CD8-positive, alpha-beta memory T cell (primary cell): ENCODE results near the gene LZTS2. TPM values are rescaled to one million over a fixed set of nuclear protein-coding genes. Genes with fewer than 3 reads are reported as not detected.

Experiments
- CTCF ChIA-PET: fragments of 350-600 bp; sonication (Branson Sonifier 250); formaldehyde crosslinking; loops from one replicate; lab custom pipeline; 2021; ENCODE audit warnings: antibody characterized with exemption; lab: Charles Lee
- POLR2A ChIA-PET: fragments of 350-600 bp; sonication (Branson Sonifier 250); formaldehyde crosslinking; loops from one replicate; lab custom pipeline; 2021; ENCODE audit warnings: antibody characterized with exemption; lab: Charles Lee
- DNase-seq, 5 donors: peaks; one replicate each; pipeline versions ENCODE4 v3.0.0 to v3.0.0-alpha.2; 2020 to 2022; ENCODE audit warnings: mixed read lengths in 1 of 5
- H3K27ac ChIP-seq: one replicate; pipeline ENCODE4 v1.7.0; 2013; ENCODE audit warnings: low read depth, mild to moderate bottlenecking, low read length, moderate library complexity
- H3K27me3 ChIP-seq: 2 replicates; pipeline ENCODE4 v1.7.0; 2013; ENCODE audit warnings: low read length, mild to moderate bottlenecking; ENCODE audit not compliant: insufficient read depth, poor library complexity, severe bottlenecking
- H3K36me3 ChIP-seq: 2 replicates; pipeline ENCODE4 v1.7.0; 2013; ENCODE audit warnings: mild to moderate bottlenecking, low read length, moderate library complexity; ENCODE audit not compliant: insufficient read depth
- H3K4me1 ChIP-seq: 2 replicates; pipeline ENCODE4 v1.7.0; 2013; ENCODE audit warnings: mild to moderate bottlenecking, low read length, moderate library complexity; ENCODE audit not compliant: insufficient read depth
- H3K4me3 ChIP-seq: 2 replicates; pipeline ENCODE4 v1.7.0; 2013; ENCODE audit warnings: mild to moderate bottlenecking, low read length
- H3K9me3 ChIP-seq: 2 replicates; pipeline ENCODE4 v1.7.0; 2013; ENCODE audit warnings: mild to moderate bottlenecking, low read length
- H3K27ac Mint-ChIP-seq, 8 donors: one replicate each; pipeline ENCODE4 v1.8.0; 2020 to 2021; ENCODE audit warnings: mixed read lengths in 8 of 8, mild to moderate bottlenecking in 6 of 8, inconsistent platforms in 3 of 8, moderate library complexity in 3 of 8
- H3K27me3 Mint-ChIP-seq, 2 donors: one replicate each; pipeline ENCODE4 v1.8.0; 2020 to 2021; ENCODE audit warnings: mixed read lengths in 2 of 2, mild to moderate bottlenecking in 1 of 2, moderate library complexity in 1 of 2
- H3K36me3 Mint-ChIP-seq, 3 donors: one replicate each; pipeline ENCODE4 v1.8.0; 2020 to 2021; ENCODE audit warnings: mixed read lengths in 3 of 3, inconsistent platforms in 1 of 3, mild to moderate bottlenecking in 1 of 3
- H3K4me1 Mint-ChIP-seq, 3 donors: one replicate each; pipeline ENCODE4 v1.8.0; 2020 to 2021; ENCODE audit warnings: mixed read lengths in 3 of 3, inconsistent platforms in 1 of 3, mild to moderate bottlenecking in 1 of 3
- H3K4me3 Mint-ChIP-seq, 7 donors: one replicate each; pipeline ENCODE4 v1.8.0; 2020 to 2021; ENCODE audit warnings: mixed read lengths in 7 of 7, mild to moderate bottlenecking in 6 of 7, moderate library complexity in 4 of 7, inconsistent platforms in 2 of 7
- H3K9me3 Mint-ChIP-seq, 5 donors: one replicate each; pipeline ENCODE4 v1.8.0; 2020 to 2022; ENCODE audit warnings: mixed read lengths in 5 of 5, mild to moderate bottlenecking in 3 of 5, moderate library complexity in 2 of 5, inconsistent platforms in 1 of 5
- polyA plus RNA-seq: library from polyadenylated mRNA; unstranded; fragments of 300-500 nt; fragmentation: Illumina TruSeq; gene quantifications from one replicate; pipeline ENCODE4 v1.2.3, GENCODE V29; 2021
- total RNA-seq, 2 experiments: library from RNA; stranded (reverse); gene quantifications; one replicate each; pipeline ENCODE4 v1.2.3, GENCODE V29; 2021

LZTS2 gene
- total and polyA plus RNA-seq, 3 experiments from 2014 or later, result 10.9 to 19.7 (median 11.5) TPM

DNA sequence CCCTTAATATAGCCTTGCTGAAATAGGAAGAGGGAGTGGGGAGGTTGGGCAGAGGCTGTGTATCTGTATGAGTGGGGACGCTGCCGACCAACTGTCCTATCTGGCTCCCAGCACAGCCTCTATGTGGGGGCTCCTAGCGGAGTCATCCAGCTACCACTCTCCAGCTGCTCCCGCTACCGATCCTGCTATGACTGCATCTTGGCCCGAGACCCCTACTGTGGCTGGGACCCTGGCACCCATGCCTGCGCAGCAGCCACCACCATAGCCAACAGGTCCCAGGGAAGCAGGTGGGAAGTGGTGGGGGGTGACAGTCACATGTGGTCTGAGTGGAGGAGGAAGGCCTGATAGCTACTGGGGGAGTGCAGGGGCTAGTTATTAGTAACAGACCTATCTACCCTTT, 18.9 kb upstream of the LZTS2 start:
- Histone ChIP-seq H3K9me3 (no peaks in the 10 kb centered on the region), H3K36me3 (peaks cover 4% of the 10 kb centered on the region), H3K27ac (no peak overlapping the region), H3K4me3 (no peak overlapping the region), H3K27me3 (no peaks in the 10 kb centered on the region), H3K4me1 (peaks cover 2% of the 10 kb centered on the region)
- H3K4me3 Mint-ChIP-seq, result no peak overlapping the region
- no peak for DNase-seq
- POLR2A ChIA-PET, result no interaction called here
- peaks cover 5 to 10% (median 5%) of the 10 kb centered on the region in 3 donors for H3K4me1 Mint-ChIP-seq
- no peaks in the 10 kb centered on the region for H3K27me3 Mint-ChIP-seq
- H3K9me3 Mint-ChIP-seq, result no peaks in the 10 kb centered on the region
- H3K36me3 Mint-ChIP-seq, result peaks cover 0 to 57% (median 14%) of the 10 kb centered on the region in 3 donors
- no peak overlapping the region for H3K27ac Mint-ChIP-seq
- CTCF ChIA-PET, result interaction anchor here (0.9 kb wide), 1 partner anchor 34 kb away, joined by 5 read pairs; no protein-coding TSS in a partner anchor

DNA sequence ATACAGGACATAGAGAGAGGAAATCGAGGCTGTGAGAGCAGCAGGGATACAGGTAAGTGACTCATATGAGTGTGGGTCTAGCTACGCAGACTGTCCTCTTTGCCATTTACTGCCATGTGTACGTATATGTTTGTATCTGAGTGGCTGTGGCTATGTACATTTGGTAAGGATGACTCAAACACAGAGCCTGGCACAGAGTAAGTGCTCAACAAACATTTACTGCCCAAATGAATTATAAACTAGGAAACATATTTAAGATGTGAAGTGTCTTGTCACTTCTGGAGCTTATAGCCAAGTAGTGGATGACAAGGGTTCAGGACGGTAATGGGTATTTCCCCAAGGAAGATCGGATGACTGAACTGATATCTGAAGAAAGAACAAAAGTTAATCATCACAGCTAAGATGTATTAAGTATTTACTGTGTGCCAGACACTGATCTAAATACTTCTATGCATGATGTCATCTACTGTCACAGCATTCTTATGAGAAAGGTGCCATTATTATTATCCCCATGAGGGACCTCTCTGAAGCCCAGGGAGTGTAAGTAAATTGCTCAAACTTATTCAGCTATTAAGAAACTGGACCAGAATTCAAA, 18.3 kb upstream of the LZTS2 start:
- Histone ChIP-seq H3K27me3 (no peaks in the 10 kb centered on the region), H3K9me3 (no peaks in the 10 kb centered on the region), H3K36me3 (peaks cover 4% of the 10 kb centered on the region), H3K4me3 (no peak overlapping the region), H3K27ac (no peak overlapping the region), H3K4me1 (peaks cover 8% of the 10 kb centered on the region)
- Mint-ChIP-seq H3K27ac (no peak overlapping the region), H3K36me3 (peaks cover 0 to 61% (median 14%) of the 10 kb centered on the region in 3 donors), H3K4me3 (peak overlapping the region in 1 of 7 donors; percentile 19), H3K4me1 (peaks cover 11 to 16% (median 11%) of the 10 kb centered on the region in 3 donors), H3K27me3 (no peaks in the 10 kb centered on the region), H3K9me3 (no peaks in the 10 kb centered on the region)
- ChIA-PET POLR2A (no interaction called here), CTCF (interaction anchor here (0.8 to 1.1 kb wide), 3 partner anchors 13 to 33 kb away, joined by 3 to 5 read pairs (median 3); partner anchors contain the start of gene SEMA4G)
- DNase-seq, result no peak

DNA sequence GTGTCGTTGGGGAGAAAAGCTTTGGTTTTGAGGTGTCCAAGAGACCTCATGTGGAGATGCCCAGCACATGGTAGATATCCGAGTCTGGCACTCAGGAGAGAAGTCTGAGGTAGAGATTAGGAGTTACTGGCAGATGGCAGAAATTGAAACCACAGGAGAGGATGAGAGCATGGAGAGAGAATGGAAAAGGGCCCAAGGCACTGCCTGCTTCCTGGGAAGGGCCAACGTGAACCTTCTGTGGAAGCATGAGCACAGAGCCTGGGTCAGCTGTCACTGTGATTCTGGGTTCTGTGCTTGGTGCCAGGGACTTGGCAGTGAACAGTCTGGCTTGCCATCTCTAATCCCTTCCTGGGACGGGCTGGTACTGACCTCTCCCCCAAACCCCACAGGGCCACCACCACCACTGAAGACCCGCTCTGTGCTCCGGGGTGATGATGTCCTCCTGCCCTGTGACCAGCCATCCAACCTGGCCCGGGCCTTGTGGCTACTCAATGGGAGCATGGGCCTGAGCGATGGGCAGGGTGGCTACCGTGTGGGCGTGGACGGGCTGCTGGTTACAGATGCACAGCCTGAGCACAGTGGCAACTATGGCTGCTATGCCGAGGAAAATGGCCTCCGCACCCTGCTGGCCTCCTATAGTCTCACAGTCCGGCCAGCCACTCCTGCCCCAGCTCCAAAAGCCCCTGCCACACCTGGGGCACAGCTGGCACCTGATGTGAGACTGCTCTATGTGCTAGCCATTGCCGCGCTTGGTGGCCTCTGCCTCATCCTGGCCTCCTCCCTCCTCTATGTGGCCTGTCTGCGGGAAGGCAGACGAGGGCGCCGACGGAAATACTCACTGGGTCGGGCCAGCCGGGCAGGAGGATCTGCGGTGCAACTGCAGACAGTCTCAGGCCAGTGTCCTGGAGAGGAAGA, 16.4 kb upstream of the LZTS2 start:
- H3K27ac Mint-ChIP-seq, result no peak overlapping the region
- no peak for DNase-seq
- ChIA-PET CTCF (interaction anchor here (1.6 kb wide), 1 partner anchor 14 kb away, joined by 9 read pairs; no protein-coding TSS in a partner anchor), POLR2A (no interaction called here)
- Histone ChIP-seq H3K27me3 (no peaks in the 10 kb centered on the region), H3K4me3 (no peak overlapping the region), H3K27ac (no peak overlapping the region), H3K4me1 (peaks cover 20% of the 10 kb centered on the region), H3K36me3 (peaks cover 4% of the 10 kb centered on the region), H3K9me3 (no peaks in the 10 kb centered on the region)
- peak overlapping the region in 2 of 7 donors; percentile 38 to 82 for H3K4me3 Mint-ChIP-seq
- peaks cover 26 to 35% (median 27%) of the 10 kb centered on the region in 3 donors for H3K4me1 Mint-ChIP-seq
- no peaks in the 10 kb centered on the region for H3K9me3 Mint-ChIP-seq
- H3K27me3 Mint-ChIP-seq, result peaks cover 0 to 1% of the 10 kb centered on the region in 2 donors
- H3K36me3 Mint-ChIP-seq, result peaks cover 0 to 73% (median 10%) of the 10 kb centered on the region in 3 donors

DNA sequence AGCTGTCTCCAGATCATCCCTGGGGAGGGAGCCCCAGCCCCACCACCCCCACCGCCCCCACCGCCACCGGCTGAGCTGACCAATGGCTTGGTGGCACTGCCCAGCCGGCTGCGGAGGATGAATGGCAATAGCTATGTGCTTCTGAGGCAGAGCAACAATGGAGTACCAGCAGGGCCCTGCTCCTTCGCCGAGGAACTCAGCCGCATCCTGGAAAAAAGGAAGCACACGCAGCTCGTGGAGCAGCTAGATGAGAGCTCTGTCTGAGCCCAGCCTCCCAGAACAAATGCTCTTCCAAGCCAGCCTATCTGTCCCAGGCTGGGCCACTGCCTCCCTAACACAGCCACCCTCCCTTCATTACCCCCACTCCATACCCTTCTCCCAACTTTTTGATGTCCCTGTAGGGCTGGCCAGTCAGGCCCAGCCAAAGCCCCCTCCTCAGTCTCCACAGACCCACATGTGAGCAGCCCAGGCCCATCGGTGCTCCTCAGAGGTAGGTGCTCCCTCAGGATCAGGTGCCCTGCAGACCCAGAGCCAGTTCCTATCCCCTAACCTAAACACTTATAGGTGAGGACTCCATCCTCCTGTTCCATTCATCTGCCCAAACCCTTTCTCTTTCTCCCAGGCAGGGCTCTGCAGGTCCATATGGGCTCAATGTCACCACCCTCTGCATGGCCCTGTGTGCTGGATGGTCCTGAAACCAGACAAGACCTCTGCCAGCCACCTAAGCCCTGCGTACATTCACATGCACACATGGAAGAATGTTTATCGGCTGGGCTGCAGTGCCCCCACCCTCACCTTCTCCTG, 15.5 kb upstream of the LZTS2 start:
- Histone ChIP-seq H3K36me3 (peaks cover 4% of the 10 kb centered on the region), H3K27me3 (no peaks in the 10 kb centered on the region), H3K9me3 (no peaks in the 10 kb centered on the region), H3K4me3 (no peak overlapping the region), H3K27ac (no peak overlapping the region), H3K4me1 (peaks cover 28% of the 10 kb centered on the region)
- no peaks in the 10 kb centered on the region for H3K9me3 Mint-ChIP-seq
- POLR2A ChIA-PET, result no interaction called here
- no peak for DNase-seq
- peaks cover 0 to 1% of the 10 kb centered on the region in 2 donors for H3K27me3 Mint-ChIP-seq
- H3K36me3 Mint-ChIP-seq, result peaks cover 0 to 67% (median 9%) of the 10 kb centered on the region in 3 donors
- H3K4me1 Mint-ChIP-seq, result peaks cover 26 to 41% (median 30%) of the 10 kb centered on the region in 3 donors
- CTCF ChIA-PET, result interaction anchor here (1.6 to 6.8 kb wide), 2 partner anchors 14 kb away, joined by 9 to 73 read pairs; partner anchors contain the start of gene LZTS2
- peak overlapping the region in 1 of 8 donors; percentile 12 for H3K27ac Mint-ChIP-seq
- peak overlapping the region in 1 of 7 donors; percentile 82 for H3K4me3 Mint-ChIP-seq

DNA sequence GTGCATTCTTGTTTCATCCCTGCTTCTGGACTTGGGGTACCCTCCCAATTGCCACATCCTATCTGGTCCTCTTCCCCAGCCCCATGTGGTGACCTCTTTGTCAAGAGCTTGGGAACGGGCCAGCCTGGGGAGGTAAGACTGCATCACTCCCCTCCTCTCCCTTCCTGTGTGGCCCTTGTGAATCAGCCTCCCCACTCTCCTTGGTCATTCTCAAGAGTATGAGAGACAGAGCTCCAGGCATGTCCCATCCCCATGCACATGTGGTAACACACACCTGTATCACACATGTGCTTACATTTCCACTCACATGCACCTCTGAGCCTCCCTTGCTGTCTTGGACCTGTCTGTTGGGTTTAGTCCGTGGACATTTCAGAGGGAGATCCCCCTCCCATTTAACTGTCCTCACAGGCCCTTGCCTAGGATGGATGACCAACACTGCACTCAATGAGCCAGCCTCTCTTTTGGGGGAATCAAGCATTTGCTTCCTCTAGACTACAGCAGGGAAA, 14.9 kb upstream of the LZTS2 start:
- H3K4me3 Mint-ChIP-seq, result peak overlapping the region in 1 of 7 donors; percentile 93
- Histone ChIP-seq H3K9me3 (no peaks in the 10 kb centered on the region), H3K4me3 (no peak overlapping the region), H3K4me1 (peaks cover 28% of the 10 kb centered on the region), H3K36me3 (peaks cover 4% of the 10 kb centered on the region), H3K27me3 (no peaks in the 10 kb centered on the region), H3K27ac (no peak overlapping the region)
- ChIA-PET CTCF (interaction anchor here (6.8 kb wide), 1 partner anchor 13 kb away, joined by 73 read pairs; the partner anchor contains the start of gene LZTS2), POLR2A (interaction anchor here (0.7 to 3.0 kb wide), 2 partner anchors 12 to 15 kb away, joined by 3 to 10 read pairs; partner anchors contain the start of gene LZTS2)
- peaks cover 0 to 1% of the 10 kb centered on the region in 2 donors for H3K27me3 Mint-ChIP-seq
- H3K36me3 Mint-ChIP-seq, result peaks cover 0 to 69% (median 8%) of the 10 kb centered on the region in 3 donors
- no peak for DNase-seq
- H3K9me3 Mint-ChIP-seq, result no peaks in the 10 kb centered on the region
- H3K4me1 Mint-ChIP-seq, result peaks cover 30 to 48% (median 32%) of the 10 kb centered on the region in 3 donors
- no peak overlapping the region for H3K27ac Mint-ChIP-seq

DNA sequence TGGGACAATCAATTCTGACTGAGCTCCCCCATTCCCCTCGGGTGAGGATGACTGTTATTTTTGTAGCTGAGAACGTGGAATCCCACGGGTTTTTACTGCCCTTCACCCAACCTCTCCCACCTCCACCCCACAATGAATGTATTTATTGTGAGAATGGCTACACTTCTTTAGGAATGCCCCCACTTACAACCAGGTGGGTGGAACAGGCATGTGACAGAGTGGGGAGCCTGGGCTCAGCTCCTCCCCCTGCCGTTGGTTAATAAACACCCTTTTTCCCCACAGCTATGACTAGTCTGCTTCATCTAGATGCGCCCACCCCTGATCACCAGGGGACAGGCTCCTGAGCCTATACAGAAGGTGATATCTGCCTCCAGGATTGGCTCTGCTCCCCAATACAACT, 14.3 kb upstream of the LZTS2 start:
- Histone ChIP-seq H3K27ac (no peak overlapping the region), H3K9me3 (no peaks in the 10 kb centered on the region), H3K27me3 (no peaks in the 10 kb centered on the region), H3K4me3 (no peak overlapping the region), H3K4me1 (peaks cover 28% of the 10 kb centered on the region), H3K36me3 (peaks cover 5% of the 10 kb centered on the region)
- ChIA-PET CTCF (interaction anchor here (2.2 to 6.8 kb wide), 2 partner anchors 13 to 29 kb away, joined by 9 to 73 read pairs; partner anchors contain the start of gene LZTS2), POLR2A (interaction anchor here (0.7 to 3.0 kb wide), 2 partner anchors 12 to 14 kb away, joined by 3 to 10 read pairs; partner anchors contain the start of gene LZTS2)
- DNase-seq, result no peak
- Mint-ChIP-seq H3K27me3 (peaks cover 0 to 1% of the 10 kb centered on the region in 2 donors), H3K9me3 (no peaks in the 10 kb centered on the region), H3K27ac (no peak overlapping the region), H3K36me3 (peaks cover under 1 to 67% (median 6%) of the 10 kb centered on the region in 3 donors), H3K4me3 (peak overlapping the region in 6 of 7 donors; percentile 23 to 99 (median 92)), H3K4me1 (peaks cover 32 to 50% (median 33%) of the 10 kb centered on the region in 3 donors)

DNA sequence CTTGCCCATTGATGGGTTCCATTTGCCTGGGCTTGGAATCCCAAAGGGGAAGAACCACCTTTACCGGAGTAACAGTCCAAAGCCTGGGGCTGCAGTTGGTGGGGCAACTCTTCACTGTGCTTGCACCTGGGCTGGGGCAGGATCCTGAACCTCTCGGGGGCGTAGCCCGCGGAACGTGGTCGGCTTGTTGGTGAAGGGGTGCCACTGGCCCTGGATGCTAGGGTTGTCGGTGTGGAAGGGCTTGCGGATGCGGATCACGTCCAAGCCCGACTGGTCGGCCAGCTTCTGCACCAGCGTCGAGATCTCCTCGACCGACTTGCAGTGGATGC, 13.0 kb upstream of the LZTS2 start:
- Histone ChIP-seq H3K27me3 (no peaks in the 10 kb centered on the region), H3K9me3 (no peaks in the 10 kb centered on the region), H3K36me3 (peaks cover 13% of the 10 kb centered on the region), H3K4me1 (peaks cover 28% of the 10 kb centered on the region), H3K4me3 (peak overlapping the region; percentile 99), H3K27ac (peak overlapping the region; percentile 76)
- ChIA-PET POLR2A (interaction anchor here (3.0 kb wide), 1 partner anchor 10 kb away, joined by 10 read pairs; no protein-coding TSS in a partner anchor), CTCF (interaction anchor here (2.2 to 6.8 kb wide), 2 partner anchors 12 to 28 kb away, joined by 9 to 73 read pairs; partner anchors contain the start of gene LZTS2)
- Mint-ChIP-seq H3K4me3 (peak overlapping the region; percentile 86 to 99 (median 93)), H3K36me3 (peaks cover 11 to 67% (median 11%) of the 10 kb centered on the region in 3 donors), H3K4me1 (peaks cover 38 to 58% (median 40%) of the 10 kb centered on the region in 3 donors), H3K27me3 (peaks cover 0 to 1% of the 10 kb centered on the region in 2 donors), H3K9me3 (no peaks in the 10 kb centered on the region), H3K27ac (peak overlapping the region in 5 of 8 donors; percentile 14 to 92 (median 45))
- no peak for DNase-seq
